GM18867 (cell line): ENCODE results near the gene ZSWIM9.
"Not testable (repeated sequence)": the region's sequence is repeated elsewhere in the genome, so short reads cannot be mapped to it uniquely, and the experiment has no call there.

Source experiments
- ATAC-seq: cut with Tn5 transposase; IDR thresholded peaks from one replicate; pipeline ENCODE4 v1.9.1; 2021; ENCODE audit warnings: mild to moderate bottlenecking, moderate library complexity; ENCODE audit not compliant: unreplicated experiment

ZSWIM9 gene

DNA sequence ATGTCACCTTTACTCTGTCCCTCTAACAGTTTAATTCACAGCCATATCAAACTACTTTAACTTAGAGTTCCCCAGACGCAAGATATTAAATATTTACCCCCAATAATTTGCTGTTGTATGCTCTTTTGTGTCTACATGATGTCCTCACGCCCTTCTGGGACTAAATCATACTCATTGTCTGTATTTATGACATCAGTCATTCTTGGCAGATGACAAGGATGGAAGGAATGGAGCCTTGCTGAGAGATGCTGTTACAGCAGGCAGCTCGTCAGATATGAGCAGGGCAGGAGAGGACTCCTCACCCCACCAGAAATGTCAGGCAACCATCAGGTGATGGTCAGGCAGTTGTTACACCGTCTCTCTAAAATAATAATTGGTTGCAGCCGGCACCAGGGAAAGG, 43.5 kb downstream of the ZSWIM9 start:
- ATAC-seq, result no peak

DNA sequence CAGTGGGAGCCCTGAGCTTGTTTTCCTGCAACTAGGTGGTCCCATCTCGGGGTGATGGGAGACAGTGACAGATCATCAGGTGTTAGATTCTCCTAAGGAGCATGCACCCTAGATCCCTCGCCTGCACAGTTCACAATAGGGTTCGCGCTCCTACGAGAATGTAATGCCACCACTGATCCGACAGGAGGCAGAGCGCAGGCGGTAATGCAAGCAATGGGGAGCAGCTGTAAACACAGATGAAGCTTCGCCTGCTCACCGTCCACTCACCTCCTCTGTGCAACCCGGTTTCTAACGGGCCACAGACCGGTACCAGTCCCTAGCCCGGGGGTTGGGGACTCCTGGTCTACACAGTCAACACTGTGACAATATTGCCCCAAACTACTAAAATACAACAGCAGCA, 46.5 kb downstream of the ZSWIM9 start:
- ATAC-seq, result no peak

DNA sequence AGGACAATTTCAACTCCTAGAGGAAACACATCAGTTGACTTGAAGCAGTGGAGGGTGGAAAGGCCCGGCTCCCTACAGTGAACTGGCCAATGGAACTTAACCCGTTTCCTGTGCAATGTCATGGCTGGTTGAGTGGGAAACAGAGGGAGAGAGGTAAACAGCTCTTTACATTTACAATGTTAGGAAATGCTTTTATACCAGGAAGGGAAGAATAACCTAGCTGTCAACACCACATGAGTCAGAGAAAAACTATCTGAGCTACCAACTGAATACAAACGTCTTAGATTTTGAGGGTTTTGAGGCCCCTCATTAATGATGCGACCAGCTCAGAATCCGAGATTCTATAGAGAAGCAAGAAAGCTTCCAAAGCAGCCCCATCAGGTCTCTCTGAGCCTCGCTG, 48.5 kb downstream of the ZSWIM9 start:
- ATAC-seq, result no peak

DNA sequence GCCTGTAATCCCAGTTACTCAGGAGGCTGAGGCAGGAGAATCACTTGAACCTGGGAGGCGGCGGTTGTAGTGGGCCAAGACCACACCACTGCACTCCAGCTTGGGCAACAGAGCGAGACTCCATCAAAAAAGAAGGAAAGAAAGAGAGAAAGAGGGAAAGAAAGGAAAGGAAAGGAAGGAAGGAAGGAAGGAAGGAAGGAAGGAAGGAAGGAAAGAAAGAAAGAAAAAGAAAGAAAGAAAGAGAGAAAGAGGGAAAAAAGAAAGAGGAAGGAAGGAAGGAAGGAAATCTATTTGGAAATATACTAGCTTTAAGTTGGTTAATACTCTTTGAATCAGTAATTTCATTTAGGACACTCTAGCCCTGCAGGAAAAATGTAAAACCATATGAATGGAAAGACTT, 50.3 kb downstream of the ZSWIM9 start:
- not testable (repeated sequence) for ATAC-seq

DNA sequence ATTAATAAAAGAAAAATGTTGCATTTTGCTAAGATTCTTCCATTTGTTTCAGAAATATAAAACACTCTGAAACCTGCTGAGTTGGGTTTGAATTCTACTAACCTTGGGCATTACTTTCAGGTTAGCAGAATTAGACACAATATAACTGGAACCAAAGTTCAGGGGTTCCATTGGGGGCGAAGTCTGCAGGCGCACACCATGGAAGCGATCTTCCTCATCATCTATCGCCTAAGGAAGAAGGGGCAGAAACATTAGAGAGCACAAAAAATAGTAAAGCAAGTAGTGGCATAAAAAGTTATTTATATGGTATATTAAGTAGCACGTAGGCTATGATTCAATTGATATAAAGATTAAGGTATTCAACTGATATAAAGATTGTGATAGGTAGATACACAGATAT, 51.1 kb downstream of the ZSWIM9 start:
- no peak for ATAC-seq

DNA sequence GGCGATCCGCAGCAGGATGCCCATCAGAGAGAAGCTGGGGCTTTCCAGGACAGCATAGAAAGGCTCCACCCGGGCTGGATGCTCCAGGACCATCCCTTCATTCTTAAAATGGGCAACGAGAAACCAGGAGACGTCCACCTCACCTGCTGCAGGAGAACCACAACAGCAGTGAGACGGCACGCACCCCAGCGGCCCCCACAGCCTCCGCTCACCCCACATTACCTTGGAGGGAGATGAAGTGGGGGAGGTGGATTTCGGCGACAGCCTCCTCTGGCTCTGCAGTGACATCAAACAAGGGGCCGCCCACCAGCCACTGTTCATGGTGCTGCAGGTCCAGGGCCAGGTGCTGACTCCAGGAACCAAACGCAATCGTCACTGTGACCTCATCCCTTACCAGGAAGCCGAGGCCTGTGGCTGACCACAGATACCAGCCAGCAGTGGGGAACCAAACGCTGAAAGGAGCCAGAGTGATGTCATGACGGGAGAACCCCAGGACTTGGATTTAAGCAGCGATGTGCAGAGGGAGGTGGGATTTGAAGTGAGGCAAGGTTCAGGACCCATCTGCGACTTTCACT, 60.2 kb downstream of the ZSWIM9 start:
- ATAC-seq, result no peak

DNA sequence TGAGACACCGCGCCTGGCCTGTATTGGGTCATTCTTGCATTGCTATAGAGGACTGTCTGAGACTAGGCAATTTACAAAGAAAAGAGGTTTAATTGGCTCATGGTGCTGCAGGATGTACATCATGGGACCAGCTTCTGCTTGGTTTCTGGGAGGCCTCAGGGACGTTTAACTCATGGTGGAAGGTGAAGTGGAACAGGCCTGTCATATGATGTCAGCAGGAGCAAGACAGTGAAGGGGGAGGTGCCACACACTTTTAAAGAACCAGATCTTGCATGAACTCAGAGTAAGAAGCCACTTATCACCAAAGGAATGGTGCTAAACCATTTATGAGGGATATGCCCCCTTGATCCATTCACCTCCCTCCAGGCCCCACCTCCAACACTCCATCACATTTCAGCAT, 66.6 kb downstream of the ZSWIM9 start:
- no peak for ATAC-seq

DNA sequence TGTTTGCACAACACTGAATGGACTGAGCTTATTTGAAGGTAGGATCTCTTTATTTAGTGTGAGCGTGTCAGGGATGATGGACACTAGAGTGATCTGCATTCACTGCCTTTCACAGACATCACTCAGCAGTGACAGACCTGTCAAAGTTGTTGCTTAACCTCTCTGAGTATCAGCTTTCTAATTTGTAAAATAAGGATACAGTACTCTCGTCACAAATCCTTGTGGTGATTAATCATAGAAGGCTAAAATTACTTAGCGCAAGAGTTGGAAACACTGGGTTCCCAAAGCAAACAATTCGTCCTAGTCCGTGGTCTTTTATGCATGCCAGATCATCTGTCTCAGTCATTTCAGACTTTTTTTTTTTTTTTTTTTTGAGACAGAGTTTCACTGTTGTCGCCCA, 68.6 kb downstream of the ZSWIM9 start:
- ATAC-seq, result no peak

DNA sequence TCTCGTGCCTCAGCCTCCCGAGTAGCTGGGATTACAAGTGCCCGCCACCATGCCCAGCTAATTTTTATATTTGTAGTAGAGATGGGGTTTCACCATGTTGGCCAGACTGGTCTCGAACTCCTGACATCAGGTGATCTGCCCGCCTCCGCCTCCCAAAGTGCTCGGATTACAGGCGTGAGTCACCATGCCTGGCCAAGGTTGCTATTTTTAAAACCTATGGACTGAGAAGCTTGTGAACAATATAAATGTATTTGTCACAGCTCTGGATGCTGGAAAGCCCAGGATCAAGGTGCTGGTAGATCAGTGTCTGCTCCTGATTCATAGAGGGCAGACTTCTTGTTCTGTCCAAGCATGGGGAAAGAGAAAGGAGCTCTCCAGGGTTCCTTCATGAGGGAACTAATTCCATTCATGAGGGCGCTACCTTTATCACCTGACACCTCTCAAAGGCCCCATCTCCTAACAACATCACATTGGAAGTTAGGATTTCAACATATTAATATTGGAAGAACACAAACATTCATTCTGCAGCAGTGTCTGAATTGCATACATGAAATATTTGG, 69.2 kb downstream of the ZSWIM9 start:
- ATAC-seq, result no peak

DNA sequence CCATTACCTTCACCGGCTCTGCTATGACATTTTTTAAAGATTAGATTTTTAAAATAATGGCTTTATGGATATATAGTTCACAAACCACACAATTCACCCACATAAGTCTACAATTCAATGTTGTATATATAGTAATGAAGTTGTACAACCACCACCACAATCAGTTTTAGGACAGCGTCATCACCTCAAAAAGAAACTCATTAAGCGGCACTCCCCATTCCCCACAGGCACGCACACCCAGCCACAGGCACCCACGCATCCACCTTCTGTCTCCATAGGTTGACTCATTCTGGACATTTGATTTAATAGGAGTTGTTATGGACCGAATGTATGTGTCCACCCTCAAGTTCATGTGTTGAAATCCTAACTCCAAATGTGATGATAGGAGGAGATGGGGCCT, 71.3 kb downstream of the ZSWIM9 start:
- ATAC-seq, result not testable (repeated sequence)

DNA sequence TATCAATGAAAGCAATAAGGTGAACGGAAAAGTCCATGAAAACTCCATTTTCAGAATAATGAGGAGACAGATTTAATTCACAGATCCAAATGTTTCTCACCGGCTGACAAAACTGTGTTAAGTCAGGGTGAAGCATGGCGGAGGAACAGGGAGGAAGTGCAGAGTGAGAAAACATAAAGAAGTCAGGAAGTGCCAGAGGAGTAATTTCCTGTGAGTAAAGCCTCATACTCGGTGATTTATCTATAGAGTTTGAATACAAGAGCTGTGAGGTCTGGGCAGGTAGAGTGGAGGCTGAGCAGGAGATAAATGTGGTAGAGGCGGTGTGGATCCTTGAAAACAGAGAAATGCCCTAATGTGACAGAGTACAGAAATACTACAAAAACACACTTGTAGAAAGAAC, 73.8 kb downstream of the ZSWIM9 start:
- ATAC-seq, result no peak

DNA sequence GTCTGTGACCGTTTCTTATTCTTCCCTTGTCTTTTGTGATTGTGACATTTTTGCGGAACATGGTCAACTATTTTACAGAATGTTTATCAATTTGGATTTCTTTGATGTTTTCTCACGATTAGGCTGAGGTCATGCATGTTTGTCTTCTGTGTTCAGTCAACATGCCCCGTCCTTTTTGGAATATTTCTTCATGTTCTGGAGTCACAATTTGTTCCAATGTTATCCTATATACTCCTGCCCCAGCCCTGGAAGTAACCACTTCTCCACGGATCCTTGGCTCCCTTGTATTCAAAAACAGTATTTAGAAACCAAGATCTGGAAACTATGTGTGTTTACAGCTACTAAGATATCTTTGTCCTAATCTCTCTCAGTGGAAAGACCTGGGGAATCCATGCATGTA, 75.6 kb downstream of the ZSWIM9 start:
- no peak for ATAC-seq

DNA sequence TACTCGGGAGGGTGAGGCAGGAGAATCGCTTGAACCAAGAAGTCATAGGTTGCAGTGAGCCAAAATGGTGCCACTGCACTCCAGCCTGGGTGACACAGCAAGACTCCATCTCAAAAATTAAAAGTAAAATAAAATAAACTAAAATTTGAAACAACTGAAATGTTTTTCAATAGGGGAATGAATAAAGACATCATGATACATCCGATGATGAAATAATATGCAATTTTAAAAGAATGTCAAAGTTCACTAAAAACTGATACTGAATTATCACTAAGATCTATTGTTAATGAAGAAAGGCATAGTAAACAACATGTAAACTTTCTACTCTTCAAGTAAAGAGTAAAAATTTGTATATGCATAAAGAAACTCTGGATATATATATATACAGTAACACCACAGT, 76.7 kb downstream of the ZSWIM9 start:
- ATAC-seq, result no peak
